ES-I3 (cell line): Measurements from ENCODE around the gene ARL3.

Source experiments
- H3K36me3 ChIP-seq: 2 replicates; pipeline ENCODE4 v1.6.1; 2013; ENCODE audit warnings: mild to moderate bottlenecking, low read length, control low read depth, moderate library complexity; ENCODE audit not compliant: insufficient read depth
- H3K4me1 ChIP-seq: 2 replicates; pipeline ENCODE4 v1.6.1; 2013; ENCODE audit warnings: mild to moderate bottlenecking, control low read depth, low read length; ENCODE audit not compliant: insufficient read depth
- H3K9ac ChIP-seq: 2 replicates; pipeline ENCODE4 v1.6.1; 2013; ENCODE audit warnings: low read depth, mild to moderate bottlenecking, low read length, moderate library complexity
- H3K9me3 ChIP-seq: 2 replicates; pipeline ENCODE4 v1.6.1; 2013; ENCODE audit warnings: mild to moderate bottlenecking, low read length, moderate library complexity; ENCODE audit not compliant: control insufficient read depth, insufficient read depth

ARL3 gene

DNA sequence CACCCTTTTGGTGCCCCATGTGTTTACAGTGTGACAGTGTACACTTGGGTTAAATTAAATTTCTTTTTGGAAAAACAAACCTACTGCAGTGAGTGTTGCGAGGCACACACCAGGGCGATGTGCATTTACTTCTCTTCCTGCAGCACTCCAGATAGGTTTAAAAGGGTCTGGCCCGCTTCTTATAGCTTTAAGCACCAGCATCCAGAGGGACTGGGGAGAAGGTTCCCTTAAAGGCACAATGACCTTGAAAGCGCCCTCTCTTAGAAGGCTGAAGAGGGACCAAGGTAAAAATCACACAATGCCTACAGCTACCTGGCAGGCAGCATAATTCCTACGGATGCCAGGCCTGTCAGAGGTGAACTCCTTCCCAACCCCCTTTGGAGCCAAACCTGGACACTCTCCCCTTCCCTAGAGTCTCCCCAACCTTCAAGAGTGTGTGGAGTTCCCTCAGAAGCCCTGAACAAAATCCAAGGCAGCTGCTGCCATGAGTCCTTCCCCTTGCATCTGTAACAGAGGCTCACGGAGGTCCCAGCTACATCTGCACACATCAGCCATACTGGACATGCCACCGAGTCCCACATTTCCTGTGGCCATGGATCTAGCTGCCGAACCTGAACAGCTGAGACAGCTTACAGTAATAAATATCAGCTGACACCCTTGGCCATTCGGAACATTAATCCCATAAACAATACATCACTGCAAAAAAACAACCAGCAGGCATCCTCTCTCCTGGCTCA, 36.7 kb downstream of the ARL3 start:
- no peaks in the 10 kb centered on the region for H3K36me3 ChIP-seq
- H3K9me3 ChIP-seq = no peaks in the 10 kb centered on the region
- H3K4me1 ChIP-seq = peaks cover 56% of the 10 kb centered on the region
- no peak overlapping the region for H3K9ac ChIP-seq

- H3K4me1 ChIP-seq = peaks cover 57% of the 10 kb centered on the region
- H3K9me3 ChIP-seq = no peaks in the 10 kb centered on the region
- H3K9ac ChIP-seq = no peak overlapping the region
- H3K36me3 ChIP-seq = no peaks in the 10 kb centered on the region
Observed at GRCh38 chr10:102676534-102677315, 37.5 kb downstream of the ARL3 start.

GRCh38 chr10:102675666-102676533, 38.3 kb downstream of the ARL3 start:
- Histone ChIP-seq H3K36me3 (no peaks in the 10 kb centered on the region), H3K4me1 (peaks cover 60% of the 10 kb centered on the region), H3K9ac (no peak overlapping the region)

GRCh38 chr10:102675011-102675665, 39.1 kb downstream of the ARL3 start:
- 0 out of 2 replicates have a peak overlapping the region, but pooled peaks have one; percentile 2 for H3K9ac ChIP-seq
- H3K36me3 ChIP-seq = no peaks in the 10 kb centered on the region
- H3K4me1 ChIP-seq = peaks cover 67% of the 10 kb centered on the region
- H3K9me3 ChIP-seq = no peaks in the 10 kb centered on the region

More at GRCh38 chr10:102675666-102676533, 38.3 kb downstream of the ARL3 start:
- H3K9me3 ChIP-seq = no peaks in the 10 kb centered on the region

DNA sequence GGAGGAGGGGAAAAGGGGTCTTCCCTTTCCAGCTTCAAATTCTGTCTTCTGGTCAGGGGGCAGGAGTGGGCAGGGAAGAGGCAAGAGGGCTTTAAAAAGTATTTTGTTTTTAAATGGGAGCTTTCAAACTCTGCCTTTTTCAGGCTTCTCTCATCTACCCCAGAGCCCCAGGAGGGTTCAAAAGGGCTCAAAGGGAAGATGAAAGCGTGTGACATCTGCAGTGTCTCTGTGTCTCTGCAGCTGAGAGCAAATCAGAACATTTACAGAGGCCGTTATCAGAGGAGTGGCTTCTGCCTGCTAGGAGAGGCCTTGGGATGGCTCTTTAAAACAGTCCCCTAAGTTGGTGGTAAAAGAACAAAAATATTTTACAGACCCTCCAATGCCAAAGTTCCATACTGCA, 39.6 kb downstream of the ARL3 start:
- H3K9me3 ChIP-seq = no peaks in the 10 kb centered on the region
- H3K4me1 ChIP-seq = peaks cover 70% of the 10 kb centered on the region
- no peaks in the 10 kb centered on the region for H3K36me3 ChIP-seq
- 0 out of 2 replicates have a peak overlapping the region, but pooled peaks have one; percentile 2 for H3K9ac ChIP-seq

DNA sequence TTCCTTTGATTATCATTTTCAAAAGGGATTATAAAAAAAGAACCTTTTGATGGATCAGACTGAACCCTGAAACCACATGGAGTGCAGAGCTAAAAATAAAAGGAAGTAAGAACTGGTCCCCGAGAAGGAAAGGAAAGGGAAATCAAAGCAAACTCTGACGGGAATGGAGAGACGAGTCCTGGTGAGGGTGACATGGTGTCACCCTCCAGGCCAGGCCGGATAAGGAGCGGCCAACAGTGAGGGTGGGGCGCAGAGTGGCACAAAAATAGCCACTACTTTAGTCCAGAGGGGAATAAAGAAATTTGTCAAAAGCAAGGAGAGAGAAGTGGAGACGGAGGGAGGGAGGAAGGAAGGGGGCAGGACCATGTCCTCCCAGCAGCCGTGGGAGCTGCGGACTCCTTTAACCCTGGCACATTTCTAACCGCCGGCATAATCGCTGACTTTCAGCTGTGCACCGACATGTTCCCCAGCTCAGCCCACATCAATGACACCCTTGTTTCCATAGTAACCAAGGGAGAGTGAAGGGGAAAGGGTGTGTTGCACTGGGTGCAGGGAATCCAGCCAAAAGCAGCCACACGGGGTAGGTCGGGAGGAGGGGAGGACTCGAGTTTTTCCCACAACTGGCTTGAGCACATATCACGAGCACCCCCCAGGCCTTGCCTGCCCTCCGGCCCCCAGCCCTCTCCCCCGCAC, 40.2 kb downstream of the ARL3 start:
- Histone ChIP-seq H3K9ac (peak overlapping the region; percentile 25; the same call in 1 of the 2 replicates), H3K9me3 (no peaks in the 10 kb centered on the region), H3K36me3 (no peaks in the 10 kb centered on the region), H3K4me1 (peaks cover 67% of the 10 kb centered on the region)

DNA sequence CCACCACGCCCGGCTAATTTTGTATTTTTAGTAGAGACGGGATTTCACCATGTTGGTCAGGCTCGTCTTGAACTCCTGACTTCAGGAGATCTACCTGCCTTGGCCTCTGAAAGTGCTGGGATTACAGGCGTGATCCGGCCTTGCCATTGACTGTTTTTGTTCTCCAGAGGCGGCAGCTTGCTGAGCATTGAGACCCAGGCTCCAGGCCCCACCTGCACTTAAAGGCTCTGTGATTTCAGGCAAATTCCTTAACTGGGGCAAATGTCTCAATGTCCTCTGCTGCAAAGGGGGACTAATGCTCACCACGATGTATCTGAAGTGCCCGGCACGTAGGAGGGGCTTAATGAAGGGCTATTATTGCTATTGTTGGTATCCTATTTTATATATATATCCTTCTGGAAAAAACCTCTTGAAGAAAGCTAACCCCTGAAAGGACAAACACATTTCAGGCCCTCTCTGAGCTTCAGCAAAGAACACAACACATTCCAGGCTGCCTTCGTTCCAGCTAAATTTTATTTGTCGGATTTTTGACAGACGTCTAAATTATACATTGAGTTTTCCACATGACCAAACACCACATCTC, 40.9 kb downstream of the ARL3 start:
- Histone ChIP-seq H3K9me3 (no peaks in the 10 kb centered on the region), H3K4me1 (peaks cover 63% of the 10 kb centered on the region), H3K9ac (peak overlapping the region; percentile 25; the same call in 1 of the 2 replicates)

DNA sequence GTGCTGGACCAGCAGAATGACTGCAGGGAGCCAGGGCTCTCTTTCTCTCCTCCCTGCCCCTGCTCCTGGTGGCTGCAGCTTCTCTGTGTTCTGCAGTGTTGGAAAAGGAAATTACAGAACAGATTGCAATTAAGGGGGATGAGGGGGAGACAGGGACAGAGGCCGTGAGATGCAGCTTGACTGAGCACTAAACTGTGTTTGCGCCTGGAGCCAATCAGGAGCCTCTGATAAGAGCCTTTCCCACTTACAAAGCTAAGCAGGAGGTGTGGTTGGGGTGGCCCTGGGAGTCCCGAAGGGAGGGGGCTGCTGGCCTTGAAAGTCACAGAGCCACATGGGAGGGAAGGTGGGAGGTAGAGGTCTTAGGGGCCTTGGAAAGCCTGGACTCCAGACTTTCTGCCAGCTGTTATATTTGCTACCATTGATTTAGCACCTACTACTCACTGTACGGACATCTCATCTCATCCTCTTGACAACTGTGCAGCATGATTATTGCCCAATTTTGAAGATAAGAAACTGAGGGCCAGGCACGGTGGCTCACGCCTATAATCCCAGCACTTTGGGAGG, 43.2 kb downstream of the ARL3 start:
- Histone ChIP-seq H3K36me3 (no peaks in the 10 kb centered on the region), H3K9ac (no peak overlapping the region), H3K9me3 (no peaks in the 10 kb centered on the region), H3K4me1 (peaks cover 48% of the 10 kb centered on the region)

More for the DNA sequence above, 40.9 kb downstream of the ARL3 start:
- H3K36me3 ChIP-seq = no peaks in the 10 kb centered on the region

- Histone ChIP-seq H3K4me1 (peaks cover 40% of the 10 kb centered on the region), H3K9ac (no peak overlapping the region), H3K36me3 (no peaks in the 10 kb centered on the region), H3K9me3 (no peaks in the 10 kb centered on the region)
Observed at GRCh38 chr10:102670065-102670670, 44.0 kb downstream of the ARL3 start.

GRCh38 chr10:102669206-102670064, 44.8 kb downstream of the ARL3 start:
- peaks cover 33% of the 10 kb centered on the region; the same call in 1 of the 2 replicates for H3K4me1 ChIP-seq
- no peaks in the 10 kb centered on the region for H3K36me3 ChIP-seq
- H3K9me3 ChIP-seq = no peaks in the 10 kb centered on the region
- H3K9ac ChIP-seq = no peak overlapping the region

DNA sequence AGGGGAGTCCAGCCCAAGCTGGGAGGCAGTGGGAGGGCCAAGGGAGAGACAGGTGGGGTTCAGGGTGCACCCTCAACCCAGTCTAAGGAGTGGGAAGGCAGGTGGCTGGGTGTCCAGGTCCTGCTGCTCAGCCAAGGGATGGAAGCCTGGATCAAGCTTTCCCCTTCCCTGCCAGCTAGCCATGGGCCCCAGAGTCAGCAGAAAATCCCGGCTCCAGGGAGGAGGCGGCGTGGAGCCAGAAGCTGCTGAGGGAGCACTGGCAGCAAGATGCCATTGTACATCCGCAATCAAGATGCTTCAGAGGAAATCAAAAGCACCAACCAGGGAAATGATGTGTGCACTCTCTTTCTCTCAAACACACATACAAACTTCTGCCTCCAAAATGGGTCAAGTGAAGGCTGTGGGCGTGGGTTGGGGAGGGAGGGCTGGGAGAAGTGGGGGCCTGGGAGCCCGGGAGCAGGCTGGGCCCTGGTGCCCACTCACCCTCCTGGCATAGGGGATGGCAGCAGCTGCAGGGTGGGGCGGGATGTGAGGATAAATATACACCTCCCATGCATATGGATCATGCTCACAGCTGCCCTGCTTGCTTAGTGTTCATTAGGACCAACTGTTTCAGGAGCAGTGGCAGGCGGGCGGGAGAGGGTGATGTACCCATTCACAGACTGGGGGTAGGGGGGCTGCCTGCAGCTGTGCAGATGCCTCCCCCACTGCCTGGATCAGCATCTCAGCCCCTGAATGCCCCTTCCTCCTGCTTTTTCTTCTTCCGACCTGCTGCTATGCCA, 45.7 kb downstream of the ARL3 start:
- Histone ChIP-seq H3K9ac (no peak overlapping the region), H3K4me1 (peaks cover 26% of the 10 kb centered on the region; the same call in 1 of the 2 replicates), H3K9me3 (no peaks in the 10 kb centered on the region), H3K36me3 (no peaks in the 10 kb centered on the region)
